H9 (cell line): ENCODE data around the gene PROCR. TPM values are rescaled to one million over a fixed set of nuclear protein-coding genes. Genes with fewer than 3 reads are reported as not detected.

Source experiments
- DNase-seq: peaks from one replicate; pipeline ENCODE4 v3.0.0-alpha.2; 2017
- H2AFZ ChIP-seq: one replicate; pipeline ENCODE4 v1.6.1; 2013; ENCODE audit warnings: mild to moderate bottlenecking, low read length, control low read depth, moderate library complexity
- H2AK5ac ChIP-seq: 2 replicates; pipeline ENCODE4 v1.6.1; 2013; ENCODE audit warnings: low read length, control low read depth, mixed read lengths; ENCODE audit not compliant: insufficient read length
- H2BK120ac ChIP-seq: one replicate; pipeline ENCODE4 v1.6.1; 2013; ENCODE audit warnings: low read depth, mild to moderate bottlenecking, low read length, control low read depth, inconsistent platforms; ENCODE audit not compliant: poor library complexity, severe bottlenecking
- H2BK12ac ChIP-seq: 2 replicates; pipeline ENCODE4 v1.6.1; 2013; ENCODE audit warnings: low read length, control low read depth, mixed read lengths, low read depth; ENCODE audit not compliant: insufficient read length
- H2BK15ac ChIP-seq: 2 replicates; pipeline ENCODE4 v1.6.1; 2013; ENCODE audit warnings: low read depth, low read length, control low read depth
- H2BK20ac ChIP-seq: one replicate; pipeline ENCODE4 v1.6.1; 2013; ENCODE audit warnings: low read depth, mild to moderate bottlenecking, low read length, control low read depth, inconsistent platforms; ENCODE audit not compliant: poor library complexity, severe bottlenecking
- H2BK5ac ChIP-seq: 2 replicates; pipeline ENCODE4 v1.6.1; 2013; ENCODE audit warnings: low read length, control low read depth, mixed read lengths; ENCODE audit not compliant: insufficient read length
- H3K14ac ChIP-seq: 2 replicates; pipeline ENCODE4 v1.6.1; 2013; ENCODE audit warnings: low read length, control low read depth; ENCODE audit not compliant: insufficient read depth
- H3K18ac ChIP-seq: 2 replicates; pipeline ENCODE4 v1.6.1; 2013; ENCODE audit warnings: low read depth, mild to moderate bottlenecking, mixed read lengths, low read length, control low read depth; ENCODE audit not compliant: insufficient read length
- H3K23ac ChIP-seq: 2 replicates; pipeline ENCODE4 v1.6.1; 2013; ENCODE audit warnings: low read length, control low read depth, mixed read lengths, low read depth; ENCODE audit not compliant: insufficient read length
- H3K23me2 ChIP-seq: 2 replicates; pipeline ENCODE4 v1.6.1; 2013; ENCODE audit warnings: low read depth, mild to moderate bottlenecking, mixed read lengths, low read length, control low read depth; ENCODE audit not compliant: insufficient read length, poor library complexity, severe bottlenecking
- H3K27ac ChIP-seq: 2 replicates; pipeline ENCODE4 v1.5.1; 2013; ENCODE audit warnings: low read length, control low read depth, mixed read lengths, low read depth; ENCODE audit not compliant: insufficient read length
- H3K27me3 ChIP-seq: 2 replicates; pipeline ENCODE4 v1.6.1; 2013; ENCODE audit warnings: low read length, control low read depth, inconsistent platforms; ENCODE audit not compliant: insufficient read depth
- H3K4ac ChIP-seq: 2 replicates; pipeline ENCODE4 v1.6.1; 2013; ENCODE audit warnings: low read depth, mild to moderate bottlenecking, control low read depth, inconsistent platforms, low read length, moderate library complexity
- H3K4me1 ChIP-seq: 2 replicates; pipeline ENCODE4 v1.6.1; 2013; ENCODE audit warnings: low read length, control low read depth, inconsistent platforms; ENCODE audit not compliant: insufficient read depth
- H3K4me2 ChIP-seq: 2 replicates; pipeline ENCODE4 v1.6.1; 2013; ENCODE audit warnings: low read length, control low read depth, mixed read lengths; ENCODE audit not compliant: insufficient read length, insufficient read depth
- H3K56ac ChIP-seq: 2 replicates; pipeline ENCODE4 v1.6.1; 2013; ENCODE audit warnings: low read depth, mild to moderate bottlenecking, mixed read lengths, low read length, control low read depth; ENCODE audit not compliant: insufficient read length
- H3K79me1 ChIP-seq: 2 replicates; pipeline ENCODE4 v1.6.1; 2013; ENCODE audit warnings: low read depth, mild to moderate bottlenecking, moderate library complexity, low read length, control low read depth, inconsistent platforms; ENCODE audit not compliant: insufficient read depth, poor library complexity, severe bottlenecking
- H3K79me2 ChIP-seq: 2 replicates; pipeline ENCODE4 v1.6.1; 2013; ENCODE audit warnings: low read length, control low read depth, inconsistent platforms; ENCODE audit not compliant: insufficient read depth
- H3K9ac ChIP-seq: 2 replicates; pipeline ENCODE4 v1.6.1; 2013; ENCODE audit warnings: low read length, control low read depth, mixed read lengths; ENCODE audit not compliant: insufficient read length; ENCODE audit errors: extremely low read depth
- H3K9me3 ChIP-seq: one replicate; pipeline ENCODE4 v1.6.1; 2013; ENCODE audit warnings: low read depth, low read length, inconsistent platforms; ENCODE audit not compliant: control insufficient read depth
- H3T11ph ChIP-seq: one replicate; pipeline ENCODE4 v1.6.1; 2013; ENCODE audit warnings: mild to moderate bottlenecking, low read length, control low read depth, inconsistent platforms
- H4K20me1 ChIP-seq: one replicate; pipeline ENCODE4 v1.6.1; 2013; ENCODE audit not compliant: control insufficient read depth, insufficient read length, insufficient read depth
- H4K5ac ChIP-seq: 2 replicates; pipeline ENCODE4 v1.6.1; 2013; ENCODE audit warnings: low read depth, mild to moderate bottlenecking, mixed read lengths, low read length, control low read depth; ENCODE audit not compliant: insufficient read length
- H4K8ac ChIP-seq: replicated peaks from 2 replicates; pipeline ENCODE4 v1.6.1; 2013; ENCODE audit warnings: low read length, control low read depth, mixed read lengths, low read depth; ENCODE audit not compliant: insufficient read length
- H4K91ac ChIP-seq: 2 replicates; pipeline ENCODE4 v1.6.1; 2013; ENCODE audit warnings: low read depth, mild to moderate bottlenecking, moderate library complexity, mixed read lengths, low read length, control low read depth; ENCODE audit not compliant: insufficient read length
- H3K27ac Mint-ChIP-seq, 3 experiments: 2 replicates in 2 of 3; 3 replicates in 1 of 3; pipeline ENCODE4 v1.8.0; 2020 to 2021; ENCODE audit warnings: mixed read lengths in 3 of 3, mild to moderate bottlenecking in 1 of 3, moderate library complexity in 1 of 3
- H3K27me3 Mint-ChIP-seq: 2 replicates; pipeline ENCODE4 v1.8.0; 2021; ENCODE audit warnings: low read depth, mild to moderate bottlenecking, moderate library complexity, mixed read lengths
- H3K36me3 Mint-ChIP-seq, 3 experiments: 2 replicates in 2 of 3; 3 replicates in 1 of 3; pipeline ENCODE4 v1.8.0; 2020 to 2021; ENCODE audit warnings: low read depth in 3 of 3, mixed read lengths in 3 of 3; ENCODE audit not compliant: insufficient read depth in 1 of 3
- H3K4me1 Mint-ChIP-seq, 2 experiments: 2 replicates each; pipeline ENCODE4 v1.8.0; 2020; ENCODE audit warnings: mixed read lengths in 2 of 2
- H3K4me3 Mint-ChIP-seq, 2 experiments: 2 replicates in 1 of 2; 3 replicates in 1 of 2; pipeline ENCODE4 v1.8.0; 2020 to 2021; ENCODE audit warnings: mild to moderate bottlenecking in 2 of 2, mixed read lengths in 2 of 2, moderate library complexity in 1 of 2
- H3K9me3 Mint-ChIP-seq, 2 experiments: 2 replicates in 1 of 2; 3 replicates in 1 of 2; pipeline ENCODE4 v1.8.0; 2020; ENCODE audit warnings: mild to moderate bottlenecking in 2 of 2, mixed read lengths in 2 of 2, moderate library complexity in 1 of 2
- WGBS: extraction: QIAGEN DNeasy Blood & Tissue Kit; methylation state at CpG from one replicate; pipeline ENCODE4 v1.1.7; 2013; ENCODE audit warnings: missing lambda C conversion rate, low lambda C conversion rate, mixed read lengths; ENCODE audit not compliant: insufficient read length; ENCODE audit errors: extremely low coverage; 5-methylcytosine and 5-hydroxymethylcytosine counted together
- long read RNA-seq: library from polyadenylated mRNA; unstranded; transcript quantifications from one replicate; pipeline ENCODE4 v2.0.0, GENCODE V29; 2020
- total RNA-seq: library from RNA; stranded (reverse); gene quantifications from 2 replicates; pipeline ENCODE4 v1.2.1, GENCODE V29; 2021
- TF ChIP-seq, protein P1 (sequence below): fragments of 200-600 bp; sonication (generic); conservative IDR thresholded peaks from 3 replicates; pipeline ENCODE4 v1.8.0; 2021; ENCODE audit warnings: antibody characterized with exemption, mild to moderate bottlenecking

The PROCR gene
- total RNA-seq: 5.8 and 6.4 TPM in 2 replicates
- long read RNA-seq, transcript PROCR-201 (4 exons, 1,348 nt): major isoform, 15 of 22 reads
- long read RNA-seq, partial matches to known transcripts: 0 of 22 reads
- long read RNA-seq, other reads (novel, unspliced or antisense): 7 of 22 reads

DNA sequence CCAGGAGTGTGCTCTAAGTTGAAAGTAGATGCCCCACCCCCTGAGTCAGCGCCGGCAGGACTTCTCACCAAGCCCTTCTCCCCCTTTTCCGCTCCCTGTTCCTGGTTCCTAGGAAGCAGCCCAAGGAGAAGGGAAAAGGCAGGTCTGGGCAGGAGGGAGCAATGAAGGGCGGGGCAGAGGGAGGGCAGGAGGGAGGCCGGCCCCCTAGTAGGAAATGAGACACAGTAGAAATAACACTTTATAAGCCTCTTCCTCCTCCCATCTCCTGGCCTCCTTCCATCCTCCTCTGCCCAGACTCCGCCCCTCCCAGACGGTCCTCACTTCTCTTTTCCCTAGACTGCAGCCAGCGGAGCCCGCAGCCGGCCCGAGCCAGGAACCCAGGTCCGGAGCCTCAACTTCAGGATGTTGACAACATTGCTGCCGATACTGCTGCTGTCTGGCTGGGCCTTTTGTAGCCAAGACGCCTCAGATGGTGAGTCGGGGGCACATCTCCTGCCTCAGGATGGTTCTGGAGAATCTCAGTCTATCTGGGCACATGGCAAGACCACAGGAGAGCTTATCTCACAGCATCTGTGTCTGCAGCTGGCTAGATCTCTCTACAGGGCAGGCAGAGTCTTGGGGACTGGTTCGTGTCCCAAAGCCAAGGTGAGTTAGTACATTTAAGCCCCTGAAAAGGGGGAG lies at the start of gene PROCR:
PROCR (plus strand) TSS at position 320 of the 681 bp plus-strand sequence; CDS start at position 403, 83 bp downstream.
- Histone ChIP-seq H3K56ac (no peak within 1 kb of the TSS), H2BK5ac (no peak within 1 kb of the TSS), H2BK12ac (no peak within 1 kb of the TSS), H2AFZ (no peak within 1 kb of the TSS), H3K4me2 (peak within 1 kb of the TSS; percentile 50), H3K9ac (peak within 1 kb of the TSS; percentile 3), H4K8ac (no peak within 1 kb of the TSS), H2BK120ac (no peak within 1 kb of the TSS), H4K20me1 (no peaks in the 10 kb centered on the region), H3K4me1 (peaks cover 4% of the 10 kb centered on the region; the same call in 1 of the 2 replicates), H3K14ac (no peak within 1 kb of the TSS; the same call in 1 of the 2 replicates), H3K23ac (no peak within 1 kb of the TSS), H3K9me3 (no peaks in the 10 kb centered on the region), H2BK15ac (no peak within 1 kb of the TSS), H3T11ph (no peak within 1 kb of the TSS), H2BK20ac (no peak within 1 kb of the TSS), H4K5ac (no peak within 1 kb of the TSS), H4K91ac (no peak within 1 kb of the TSS), H3K27me3 (no peaks in the 10 kb centered on the region; the same call in 1 of the 2 replicates), H2AK5ac (no peak within 1 kb of the TSS), H3K27ac (no peak within 1 kb of the TSS), H3K23me2 (peaks cover 11% of the 10 kb centered on the region), H3K4ac (no peak within 1 kb of the TSS), H3K79me2 (no peaks in the 10 kb centered on the region), H3K18ac (no peak within 1 kb of the TSS), H3K79me1 (no peaks in the 10 kb centered on the region)
- Mint-ChIP-seq H3K36me3 (peaks cover 8 to 12% (median 10%) of the 10 kb centered on the region in 3 experiments; a peak in 6 of 7 replicates), H3K4me1 (peaks cover 22 to 40% of the 10 kb centered on the region in 2 experiments), H3K27ac (peak within 1 kb of the TSS in 1 of 3 experiments; percentile 14; a peak in 1 of 7 replicates), H3K9me3 (no peaks in the 10 kb centered on the region), H3K27me3 (peaks cover 36% of the 10 kb centered on the region), H3K4me3 (peak within 1 kb of the TSS; percentile 52 to 79)
- no CpG with 5 or more reads among the region's 16 CpGs for WGBS
- TF ChIP-seq, protein P1, sequence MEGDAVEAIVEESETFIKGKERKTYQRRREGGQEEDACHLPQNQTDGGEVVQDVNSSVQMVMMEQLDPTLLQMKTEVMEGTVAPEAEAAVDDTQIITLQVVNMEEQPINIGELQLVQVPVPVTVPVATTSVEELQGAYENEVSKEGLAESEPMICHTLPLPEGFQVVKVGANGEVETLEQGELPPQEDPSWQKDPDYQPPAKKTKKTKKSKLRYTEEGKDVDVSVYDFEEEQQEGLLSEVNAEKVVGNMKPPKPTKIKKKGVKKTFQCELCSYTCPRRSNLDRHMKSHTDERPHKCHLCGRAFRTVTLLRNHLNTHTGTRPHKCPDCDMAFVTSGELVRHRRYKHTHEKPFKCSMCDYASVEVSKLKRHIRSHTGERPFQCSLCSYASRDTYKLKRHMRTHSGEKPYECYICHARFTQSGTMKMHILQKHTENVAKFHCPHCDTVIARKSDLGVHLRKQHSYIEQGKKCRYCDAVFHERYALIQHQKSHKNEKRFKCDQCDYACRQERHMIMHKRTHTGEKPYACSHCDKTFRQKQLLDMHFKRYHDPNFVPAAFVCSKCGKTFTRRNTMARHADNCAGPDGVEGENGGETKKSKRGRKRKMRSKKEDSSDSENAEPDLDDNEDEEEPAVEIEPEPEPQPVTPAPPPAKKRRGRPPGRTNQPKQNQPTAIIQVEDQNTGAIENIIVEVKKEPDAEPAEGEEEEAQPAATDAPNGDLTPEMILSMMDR: no peak
- peak; percentile 92 for DNase-seq
